Endometrial microvascular endothelial cells (primary cell): ENCODE results near the gene TSKU. TPM values are rescaled to one million over a fixed set of nuclear protein-coding genes. Genes with fewer than 3 reads are reported as not detected.

Source experiments
- in situ Hi-C: cut with HindIII; loops from 2 replicates; pipeline ENCODE4 v1.10.0; 2017; ENCODE audit warnings: low sequenced_read_pairs, low pct_unique_long_range_greater_than_20kb; ENCODE audit errors: inconsistent ontology term
- total RNA-seq: library from RNA; depleted of rRNA; stranded (reverse); fragments of >200 nt; gene quantifications from one replicate; pipeline ENCODE4 v1.2.3, GENCODE V29; 2015; ENCODE audit errors: inconsistent ontology term

The TSKU gene
- total RNA-seq, 1 donor from 2014 or later: 8.2 TPM

DNA sequence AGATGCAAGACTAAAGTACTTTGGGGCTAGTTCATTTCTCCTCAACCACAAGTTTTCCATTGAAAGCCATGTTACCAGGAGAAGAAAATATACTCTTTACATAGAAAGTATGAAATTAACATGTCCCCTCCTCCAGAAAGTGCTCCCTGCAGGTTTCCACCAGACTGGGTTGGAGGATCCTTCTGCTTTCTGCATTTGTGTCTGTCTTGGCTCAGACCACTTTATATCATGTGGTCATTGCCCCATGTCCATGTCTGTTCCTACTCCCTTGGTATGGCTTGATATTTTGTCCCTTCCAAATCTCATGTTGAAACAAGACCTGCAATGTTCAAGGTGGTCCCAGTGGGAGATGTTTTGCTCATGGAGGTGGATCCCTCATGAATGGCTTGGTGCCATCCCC is 49.2 kb downstream of the TSKU start:
- in situ Hi-C loops: no loop called here

DNA sequence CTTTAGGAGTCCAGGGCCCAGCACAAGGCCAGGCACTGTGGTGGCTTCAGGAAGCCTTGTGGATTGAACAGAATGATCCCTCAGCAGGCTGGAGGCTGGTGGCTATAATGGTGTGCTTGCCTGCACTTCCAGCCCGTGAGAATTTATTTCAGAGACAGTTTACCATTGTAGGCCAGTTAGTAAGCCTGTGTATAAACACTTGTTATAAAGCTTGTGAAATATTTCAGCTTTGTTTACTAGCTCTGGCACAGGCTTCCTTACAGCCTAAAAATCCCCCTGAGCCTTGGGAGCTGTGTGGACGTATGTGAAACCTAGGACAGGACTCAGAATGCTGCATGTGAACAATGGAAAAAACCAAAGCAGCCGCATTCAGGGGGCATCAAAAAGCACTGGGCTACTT is 51.0 kb downstream of the TSKU start:
- in situ Hi-C loops: no loop called here

DNA sequence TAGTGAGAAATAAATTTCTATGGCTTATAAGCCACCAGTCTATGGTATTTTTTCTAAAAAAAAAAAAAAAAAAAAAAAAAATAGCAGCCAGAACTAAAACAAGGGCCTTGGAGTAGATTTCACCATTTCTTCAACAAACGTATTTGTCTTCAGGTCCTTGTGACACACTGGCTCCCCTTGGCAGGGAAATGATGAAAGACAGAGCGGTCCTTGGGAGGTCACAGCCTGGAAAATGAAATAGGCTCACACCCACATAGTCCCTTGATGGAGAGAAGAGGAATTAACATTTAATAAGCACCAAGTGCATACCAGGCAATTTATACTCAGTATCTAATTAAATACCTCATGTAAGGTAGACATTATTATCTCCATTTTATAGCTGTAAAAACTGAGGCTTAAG is 51.9 kb downstream of the TSKU start:
- in situ Hi-C loops: no loop called here

GRCh38 chr11:76835928-76836612 is 52.9 kb downstream of the TSKU start:
- in situ Hi-C loops: no loop called here

DNA sequence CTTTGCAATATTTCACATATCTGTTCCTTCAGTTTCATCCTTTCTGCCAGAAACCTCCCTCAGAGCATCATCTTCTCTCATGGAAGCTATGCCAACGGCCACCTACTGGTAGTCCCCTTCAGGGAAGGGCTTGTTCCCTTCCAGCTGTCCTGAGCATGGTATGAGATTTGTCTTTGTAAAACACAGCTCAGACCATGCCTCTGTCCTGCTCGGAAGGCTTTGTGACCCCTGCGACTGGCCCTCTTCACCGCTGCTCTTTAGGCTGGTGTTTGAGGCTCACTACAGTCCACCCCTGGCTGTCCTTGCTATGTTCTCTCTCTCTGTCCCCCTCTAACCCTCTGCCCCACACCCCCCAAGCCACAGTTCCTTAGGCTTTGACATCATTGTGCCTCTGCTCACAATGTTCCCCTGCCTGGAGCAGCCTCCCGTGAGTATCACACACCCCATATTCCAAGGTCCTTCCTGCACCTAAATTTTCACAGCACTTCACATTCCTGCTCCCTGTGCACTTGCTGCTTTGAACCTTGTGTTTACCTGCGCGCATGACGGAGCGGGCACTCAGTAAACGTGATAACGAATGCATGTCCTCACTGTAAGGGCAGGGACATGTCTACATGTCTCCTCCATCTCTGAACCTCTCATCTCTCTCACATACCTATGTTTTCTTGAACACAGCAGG is 53.6 kb downstream of the TSKU start:
- in situ Hi-C loops: no loop called here

- in situ Hi-C loops: no loop called here
Measured at GRCh38 chr11:76837696-76838677, 54.8 kb downstream of the TSKU start.

DNA sequence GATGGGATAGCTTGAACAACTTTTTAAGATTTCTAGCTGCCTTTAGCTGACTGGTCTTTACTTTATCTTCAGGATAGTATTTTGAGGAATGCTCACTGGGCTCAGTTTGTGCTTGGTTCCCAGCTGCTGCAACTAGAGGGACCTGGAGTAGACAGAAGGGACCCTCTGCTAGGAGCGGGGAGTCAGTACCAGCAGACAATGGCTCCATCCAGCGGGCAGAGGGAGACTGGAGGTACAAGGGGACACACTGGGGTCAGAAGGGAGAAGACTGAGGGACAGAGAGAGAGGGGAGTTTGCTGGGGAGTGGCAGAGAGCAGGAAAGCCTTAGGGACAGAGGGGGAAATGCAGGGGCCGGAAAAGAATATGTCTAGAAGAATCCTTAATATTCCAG is 55.5 kb downstream of the TSKU start:
- in situ Hi-C loops: no loop called here

DNA sequence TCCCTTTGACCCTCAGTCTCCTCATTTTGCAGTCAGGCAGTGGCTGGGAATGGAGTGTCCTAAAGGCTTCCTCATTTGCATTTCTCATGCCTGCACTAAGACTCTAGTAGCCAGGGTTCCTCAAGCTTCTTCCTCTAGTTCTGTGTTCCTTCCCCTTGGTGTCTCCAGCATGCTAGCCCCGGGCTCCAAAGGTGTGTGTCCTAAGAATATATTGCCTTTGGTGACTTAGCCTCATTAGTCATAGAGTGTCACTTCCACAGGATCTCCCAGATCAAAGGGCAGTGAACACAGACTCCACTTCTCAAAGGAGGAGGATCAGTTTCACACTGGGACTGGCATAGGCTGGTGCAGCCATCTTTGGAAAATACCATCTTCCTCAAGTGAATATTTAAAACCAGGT is 56.2 kb downstream of the TSKU start:
- in situ Hi-C loops: no loop called here

DNA sequence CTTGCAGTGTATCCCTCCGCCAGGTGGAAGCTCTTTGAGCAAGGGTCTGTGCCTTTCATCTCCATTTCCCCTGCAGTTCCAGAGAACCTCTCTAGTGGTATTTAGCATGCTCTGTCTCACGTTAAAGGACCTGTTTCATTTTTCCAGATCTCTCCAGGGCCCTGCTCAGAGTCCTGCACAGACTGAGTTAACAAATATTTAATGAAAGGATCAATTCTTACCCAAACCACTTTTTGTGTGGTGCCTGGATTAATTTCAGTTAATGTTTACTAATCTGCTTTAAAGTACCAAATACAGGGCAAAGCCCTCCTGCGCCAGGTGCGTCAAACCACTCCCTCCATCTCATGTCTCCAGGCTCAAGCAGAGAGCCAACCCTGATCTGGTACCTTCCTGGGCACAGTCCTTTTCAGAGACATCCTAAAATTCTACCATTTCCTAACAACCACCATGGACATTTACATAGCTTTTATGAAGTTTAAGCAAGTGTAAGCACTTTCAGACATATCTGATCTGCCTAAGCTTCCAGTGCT is 58.8 kb downstream of the TSKU start:
- in situ Hi-C loops: no loop called here

GRCh38 chr11:76843907-76844306 is 60.8 kb downstream of the TSKU start:
- in situ Hi-C loops: no loop called here

DNA sequence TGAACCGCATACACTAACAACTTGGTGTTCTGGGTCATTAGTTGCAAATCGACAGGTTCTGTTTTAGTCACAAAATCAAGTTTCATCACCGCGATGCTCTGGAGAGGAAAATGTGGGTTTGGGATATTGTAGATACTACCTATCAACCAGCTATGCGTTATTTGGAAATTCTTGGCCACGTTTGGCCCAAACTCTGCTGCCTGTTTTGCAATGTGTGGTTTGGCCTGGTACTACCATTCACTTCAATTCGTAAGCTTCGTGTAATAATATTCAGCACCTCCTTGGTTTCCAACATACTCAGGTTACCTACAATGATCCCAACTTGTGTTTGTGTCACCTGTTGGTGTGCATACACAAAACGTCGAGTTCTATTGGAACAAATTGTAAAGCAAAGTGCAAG is 61.4 kb downstream of the TSKU start:
- in situ Hi-C loops: no loop called here

DNA sequence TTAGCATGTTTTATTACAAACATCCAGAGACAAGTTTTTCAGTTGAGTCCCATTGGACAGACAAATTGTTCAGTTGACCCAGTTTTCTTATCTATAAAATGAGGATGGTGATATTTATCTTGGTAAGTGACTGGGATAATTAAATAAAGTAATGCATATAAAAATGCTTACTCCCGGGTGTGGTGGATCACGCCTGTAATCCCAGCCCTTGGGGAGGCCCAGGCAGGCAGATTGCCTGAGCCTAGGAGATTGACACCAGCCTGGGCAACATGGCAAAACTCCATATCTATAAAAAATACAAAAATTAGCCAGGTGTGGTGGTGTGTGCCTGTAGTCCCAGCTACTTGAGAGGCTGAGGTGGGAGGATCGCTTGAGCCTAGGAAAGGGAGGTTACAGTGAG is 61.9 kb downstream of the TSKU start:
- in situ Hi-C loops: no loop called here

GRCh38 chr11:76846441-76846840 is 63.3 kb downstream of the TSKU start:
- in situ Hi-C loops: no loop called here

Other genes with a start within 250 kb of the TSKU start
- 53.6 TPM for gene LRRC32, start 112.6 kb upstream of the TSKU start, total RNA-seq
- gene ACER3, start 77.6 kb downstream of the TSKU start, total RNA-seq: 33.1 TPM